Progenitor cell of endocrine pancreas (in vitro differentiated cells): ENCODE measurements around the gene GBA3. TPM values are rescaled to one million over a fixed set of nuclear protein-coding genes. Genes with fewer than 3 reads are reported as not detected.

Experiments
- DNase-seq: peaks from one replicate; pipeline ENCODE4 v3.0.0; 2021; ENCODE audit warnings: low spot score; ENCODE audit not compliant: unreplicated experiment
- H3K27ac Mint-ChIP-seq: 2 replicates; pipeline ENCODE4 v1.8.0; 2021; ENCODE audit warnings: mild to moderate bottlenecking, moderate library complexity, mixed read lengths
- H3K27me3 Mint-ChIP-seq: 2 replicates; pipeline ENCODE4 v1.8.0; 2021; ENCODE audit warnings: mixed read lengths
- H3K36me3 Mint-ChIP-seq: 2 replicates; pipeline ENCODE4 v1.8.0; 2022; ENCODE audit warnings: mixed read lengths; ENCODE audit not compliant: insufficient read depth
- H3K4me1 Mint-ChIP-seq: 2 replicates; pipeline ENCODE4 v1.8.0; 2021; ENCODE audit warnings: low read depth, mixed read lengths
- H3K4me3 Mint-ChIP-seq: 2 replicates; pipeline ENCODE4 v1.8.0; 2021; ENCODE audit warnings: low read depth, mild to moderate bottlenecking, moderate library complexity, mixed read lengths
- H3K9me3 Mint-ChIP-seq: 2 replicates; pipeline ENCODE4 v1.8.0; 2021; ENCODE audit warnings: low read depth, mixed read lengths
- CTCF ChIP-seq: fragments of 200-600 bp; sonication (generic); IDR thresholded peaks from one replicate; pipeline ENCODE4 v1.5.0; 2021; ENCODE audit warnings: antibody characterized with exemption, mild to moderate bottlenecking; ENCODE audit not compliant: unreplicated experiment
- total RNA-seq: library from RNA; stranded (reverse); gene quantifications from 2 replicates; pipeline ENCODE4 v1.2.1, GENCODE V29; 2021

Gene GBA3
- total RNA-seq, 1 donor from 2014 or later = 0.29 TPM

GRCh38 chr4:22743290-22743689, 50.6 kb downstream of the GBA3 start:
- Mint-ChIP-seq H3K4me3 (no peak overlapping the region), H3K27ac (no peak overlapping the region), H3K27me3 (no peaks in the 10 kb centered on the region), H3K9me3 (no peaks in the 10 kb centered on the region), H3K36me3 (no peaks in the 10 kb centered on the region), H3K4me1 (no peaks in the 10 kb centered on the region)
- no peak for DNase-seq
- TF ChIP-seq CTCF = no peak

GRCh38 chr4:22744478-22745062, 51.8 kb downstream of the GBA3 start:
- Mint-ChIP-seq H3K4me1 (no peaks in the 10 kb centered on the region), H3K27me3 (no peaks in the 10 kb centered on the region), H3K36me3 (no peaks in the 10 kb centered on the region), H3K27ac (no peak overlapping the region), H3K9me3 (no peaks in the 10 kb centered on the region), H3K4me3 (no peak overlapping the region)
- DNase-seq = no peak
- TF ChIP-seq CTCF = no peak

- H3K9me3 Mint-ChIP-seq = no peaks in the 10 kb centered on the region
- H3K4me1 Mint-ChIP-seq = no peaks in the 10 kb centered on the region
- no peaks in the 10 kb centered on the region for H3K27me3 Mint-ChIP-seq
- no peak for DNase-seq
- TF ChIP-seq CTCF = no peak
- no peak overlapping the region for H3K4me3 Mint-ChIP-seq
- H3K36me3 Mint-ChIP-seq = no peaks in the 10 kb centered on the region
- H3K27ac Mint-ChIP-seq = no peak overlapping the region
Measured at GRCh38 chr4:22745234-22745633, 52.5 kb downstream of the GBA3 start.

- Mint-ChIP-seq H3K27me3 (no peaks in the 10 kb centered on the region), H3K36me3 (no peaks in the 10 kb centered on the region), H3K4me1 (no peaks in the 10 kb centered on the region), H3K9me3 (no peaks in the 10 kb centered on the region), H3K4me3 (no peak overlapping the region), H3K27ac (no peak overlapping the region)
- no peak for TF ChIP-seq CTCF
- DNase-seq = no peak
Measured at GRCh38 chr4:22754116-22754515, 61.4 kb downstream of the GBA3 start.

- no peak for DNase-seq
- TF ChIP-seq CTCF = no peak
- no peaks in the 10 kb centered on the region for H3K9me3 Mint-ChIP-seq
- H3K36me3 Mint-ChIP-seq = no peaks in the 10 kb centered on the region
- H3K4me3 Mint-ChIP-seq = no peak overlapping the region
- no peak overlapping the region for H3K27ac Mint-ChIP-seq
- H3K4me1 Mint-ChIP-seq = peaks cover 2% of the 10 kb centered on the region
- no peaks in the 10 kb centered on the region for H3K27me3 Mint-ChIP-seq
Measured at GRCh38 chr4:22762548-22762947, 69.8 kb downstream of the GBA3 start.
